Muscle layer of duodenum (tissue), 2 donors: ENCODE results near the gene NHS.

Experiments
- H3K27ac ChIP-seq: one replicate; pipeline ENCODE4 v1.7.0; 2013; ENCODE audit warnings: mild to moderate bottlenecking, low read length
- H3K27me3 ChIP-seq: one replicate; pipeline ENCODE4 v1.7.0; 2013; ENCODE audit warnings: low read depth, mild to moderate bottlenecking, control low read depth, low read length
- H3K36me3 ChIP-seq, 2 donors: one replicate each; pipeline ENCODE4 v1.7.0; 2013; ENCODE audit warnings: low read length in 2 of 2, control low read depth in 1 of 2, mild to moderate bottlenecking in 1 of 2; ENCODE audit not compliant: insufficient read depth in 2 of 2, control insufficient read depth in 1 of 2
- H3K4me1 ChIP-seq, 2 donors: one replicate each; pipeline ENCODE4 v1.7.0; 2013; ENCODE audit warnings: low read length in 2 of 2, mild to moderate bottlenecking in 2 of 2, control low read depth in 1 of 2, moderate library complexity in 1 of 2; ENCODE audit not compliant: insufficient read depth in 2 of 2, control insufficient read depth in 1 of 2
- H3K4me3 ChIP-seq, 2 donors: one replicate each; pipeline ENCODE4 v1.7.0; 2013; ENCODE audit warnings: low read length in 2 of 2, low read depth in 1 of 2, mild to moderate bottlenecking in 1 of 2
- H3K9me3 ChIP-seq, 2 donors: one replicate each; pipeline ENCODE4 v1.7.0; 2013; ENCODE audit warnings: low read length in 2 of 2, control low read depth in 1 of 2, mild to moderate bottlenecking in 1 of 2; ENCODE audit not compliant: control insufficient read depth in 1 of 2
- donor health status: healthy.

Gene NHS

GRCh38 chrX:17449866-17450265, 74.9 kb downstream of the NHS start:
- no peaks in the 10 kb centered on the region for H3K27me3 ChIP-seq
- no peak overlapping the region for H3K4me3 ChIP-seq
- no peaks in the 10 kb centered on the region for H3K36me3 ChIP-seq
- H3K27ac ChIP-seq, result no peak overlapping the region
- H3K9me3 ChIP-seq, result no peaks in the 10 kb centered on the region
- H3K4me1 ChIP-seq, result no peaks in the 10 kb centered on the region

- H3K27me3 ChIP-seq, result no peaks in the 10 kb centered on the region
- H3K9me3 ChIP-seq, result no peaks in the 10 kb centered on the region
- H3K4me3 ChIP-seq, result no peak overlapping the region
- no peaks in the 10 kb centered on the region for H3K36me3 ChIP-seq
- no peaks in the 10 kb centered on the region for H3K4me1 ChIP-seq
- no peak overlapping the region for H3K27ac ChIP-seq
Observed at GRCh38 chrX:17453788-17454187, 78.8 kb downstream of the NHS start.

- Histone ChIP-seq H3K4me1 (no peaks in the 10 kb centered on the region), H3K27me3 (no peaks in the 10 kb centered on the region), H3K4me3 (no peak overlapping the region), H3K27ac (no peak overlapping the region), H3K36me3 (no peaks in the 10 kb centered on the region), H3K9me3 (no peaks in the 10 kb centered on the region)
Observed at GRCh38 chrX:17456526-17456925, 81.5 kb downstream of the NHS start.

- Histone ChIP-seq H3K27me3 (no peaks in the 10 kb centered on the region), H3K36me3 (no peaks in the 10 kb centered on the region), H3K9me3 (no peaks in the 10 kb centered on the region), H3K4me1 (no peaks in the 10 kb centered on the region), H3K4me3 (no peak overlapping the region), H3K27ac (no peak overlapping the region)
Observed at GRCh38 chrX:17459008-17459611, 84.1 kb downstream of the NHS start.

GRCh38 chrX:17459661-17460060, 84.7 kb downstream of the NHS start:
- no peak overlapping the region for H3K27ac ChIP-seq
- H3K36me3 ChIP-seq, result no peaks in the 10 kb centered on the region
- no peaks in the 10 kb centered on the region for H3K4me1 ChIP-seq
- no peaks in the 10 kb centered on the region for H3K9me3 ChIP-seq
- H3K27me3 ChIP-seq, result no peaks in the 10 kb centered on the region
- no peak overlapping the region for H3K4me3 ChIP-seq

GRCh38 chrX:17462881-17463280, 87.9 kb downstream of the NHS start:
- no peaks in the 10 kb centered on the region for H3K36me3 ChIP-seq
- H3K27ac ChIP-seq, result no peak overlapping the region
- no peaks in the 10 kb centered on the region for H3K27me3 ChIP-seq
- no peaks in the 10 kb centered on the region for H3K4me1 ChIP-seq
- H3K9me3 ChIP-seq, result no peaks in the 10 kb centered on the region
- H3K4me3 ChIP-seq, result no peak overlapping the region

- Histone ChIP-seq H3K4me1 (no peaks in the 10 kb centered on the region), H3K27ac (no peak overlapping the region), H3K4me3 (no peak overlapping the region), H3K27me3 (no peaks in the 10 kb centered on the region), H3K36me3 (no peaks in the 10 kb centered on the region), H3K9me3 (no peaks in the 10 kb centered on the region)
Observed at GRCh38 chrX:17464194-17464593, 89.2 kb downstream of the NHS start.

- Histone ChIP-seq H3K4me1 (no peaks in the 10 kb centered on the region), H3K27ac (no peak overlapping the region), H3K9me3 (no peaks in the 10 kb centered on the region), H3K36me3 (no peaks in the 10 kb centered on the region), H3K27me3 (no peaks in the 10 kb centered on the region), H3K4me3 (no peak overlapping the region)
Observed at GRCh38 chrX:17465201-17465600, 90.2 kb downstream of the NHS start.

GRCh38 chrX:17465802-17466201, 90.8 kb downstream of the NHS start:
- Histone ChIP-seq H3K27me3 (no peaks in the 10 kb centered on the region), H3K4me1 (no peaks in the 10 kb centered on the region), H3K36me3 (no peaks in the 10 kb centered on the region), H3K4me3 (no peak overlapping the region), H3K9me3 (no peaks in the 10 kb centered on the region), H3K27ac (no peak overlapping the region)

- peaks cover 0 to 1% of the 10 kb centered on the region in 2 donors for H3K4me1 ChIP-seq
- H3K9me3 ChIP-seq, result no peaks in the 10 kb centered on the region
- H3K4me3 ChIP-seq, result no peak overlapping the region
- H3K27ac ChIP-seq, result no peak overlapping the region
- H3K36me3 ChIP-seq, result no peaks in the 10 kb centered on the region
- no peaks in the 10 kb centered on the region for H3K27me3 ChIP-seq
Observed at GRCh38 chrX:17470136-17470535, 95.1 kb downstream of the NHS start.

GRCh38 chrX:17471121-17471520, 96.1 kb downstream of the NHS start:
- no peaks in the 10 kb centered on the region for H3K9me3 ChIP-seq
- no peak overlapping the region for H3K27ac ChIP-seq
- H3K4me1 ChIP-seq, result peaks cover 0 to 11% of the 10 kb centered on the region in 2 donors
- no peaks in the 10 kb centered on the region for H3K36me3 ChIP-seq
- no peaks in the 10 kb centered on the region for H3K27me3 ChIP-seq
- H3K4me3 ChIP-seq, result no peak overlapping the region

GRCh38 chrX:17471861-17472260, 96.9 kb downstream of the NHS start:
- Histone ChIP-seq H3K9me3 (no peaks in the 10 kb centered on the region), H3K36me3 (no peaks in the 10 kb centered on the region), H3K4me3 (no peak overlapping the region), H3K4me1 (peaks cover 0 to 11% of the 10 kb centered on the region in 2 donors), H3K27ac (no peak overlapping the region), H3K27me3 (no peaks in the 10 kb centered on the region)
